ENCODE measurements around the gene DNAI7.

The DNAI7 gene

GRCh38 chr12:25195056-25195971 is at the start of gene DNAI7, which contains the start of gene ETFRF1:
DNAI7 (minus strand) TSS chr12:25195160; CDS start chr12:25195078, 82 bp downstream.
ETFRF1 (plus strand) TSS chr12:25195237; CDS start chr12:25203957, 8,720 bp downstream.
- peak; percentile 81 to 92 for DNase-seq (ENCODE audit: low read depth in 1 of 2, low spot score in 1 of 2)

GRCh38 chr12:25243680-25243990 is 48.7 kb upstream of the DNAI7 start:
- DNase-seq (ENCODE audit: low read depth in 1 of 2, low spot score in 1 of 2) = no peak

- no peak for DNase-seq (ENCODE audit: low read depth in 1 of 2, low spot score in 1 of 2)
Measured at GRCh38 chr12:25242981-25243679, 48.2 kb upstream of the DNAI7 start.

- DNase-seq (ENCODE audit: low read depth in 1 of 2, low spot score in 1 of 2) = no peak
Measured at GRCh38 chr12:25241167-25242020, 46.4 kb upstream of the DNAI7 start.

GRCh38 chr12:25236626-25237025 is 41.7 kb upstream of the DNAI7 start:
- DNase-seq (ENCODE audit: low read depth in 1 of 2, low spot score in 1 of 2) = no peak

- DNase-seq (ENCODE audit: low read depth in 1 of 2, low spot score in 1 of 2) = no peak
Measured at GRCh38 chr12:25236190-25236589, 41.2 kb upstream of the DNAI7 start.

- no peak for DNase-seq (ENCODE audit: low read depth in 1 of 2, low spot score in 1 of 2)
Measured at GRCh38 chr12:25213338-25213737, 18.4 kb upstream of the DNAI7 start.

GRCh38 chr12:25208554-25208953 is 13.6 kb upstream of the DNAI7 start:
- no peak for DNase-seq (ENCODE audit: low read depth in 1 of 2, low spot score in 1 of 2)

- DNase-seq (ENCODE audit: low read depth in 1 of 2, low spot score in 1 of 2) = no peak
Measured at GRCh38 chr12:25207846-25208245, 12.9 kb upstream of the DNAI7 start.

GRCh38 chr12:25207411-25207810 is 12.5 kb upstream of the DNAI7 start:
- no peak for DNase-seq (ENCODE audit: low read depth in 1 of 2, low spot score in 1 of 2)

GRCh38 chr12:25202137-25202536 is 7.2 kb upstream of the DNAI7 start:
- no peak for DNase-seq (ENCODE audit: low read depth in 1 of 2, low spot score in 1 of 2)

GRCh38 chr12:25200703-25201102 is 5.7 kb upstream of the DNAI7 start:
- DNase-seq (ENCODE audit: low read depth in 1 of 2, low spot score in 1 of 2) = no peak

- DNase-seq (ENCODE audit: low read depth in 1 of 2, low spot score in 1 of 2) = no peak
Measured at GRCh38 chr12:25197608-25198007, 2.6 kb upstream of the DNAI7 start.

- DNase-seq (ENCODE audit: low read depth in 1 of 2, low spot score in 1 of 2) = no peak
Measured at GRCh38 chr12:25194722-25195055, 271 bp downstream of the DNAI7 start.

GRCh38 chr12:25194214-25194613 is 746 bp downstream of the DNAI7 start:
- no peak for DNase-seq (ENCODE audit: low read depth in 1 of 2, low spot score in 1 of 2)

GRCh38 chr12:25190793-25191192 is 4.2 kb downstream of the DNAI7 start:
- DNase-seq (ENCODE audit: low read depth in 1 of 2, low spot score in 1 of 2) = no peak

- DNase-seq (ENCODE audit: low read depth in 1 of 2, low spot score in 1 of 2) = no peak
Measured at GRCh38 chr12:25189656-25190055, 5.3 kb downstream of the DNAI7 start.

- DNase-seq (ENCODE audit: low read depth in 1 of 2, low spot score in 1 of 2) = no peak
Measured at GRCh38 chr12:25187781-25188180, 7.2 kb downstream of the DNAI7 start.

- DNase-seq (ENCODE audit: low read depth in 1 of 2, low spot score in 1 of 2) = no peak
Measured at GRCh38 chr12:25186788-25187402, 8.1 kb downstream of the DNAI7 start.

- DNase-seq (ENCODE audit: low read depth in 1 of 2, low spot score in 1 of 2) = no peak
Measured at GRCh38 chr12:25186038-25186787, 8.7 kb downstream of the DNAI7 start.

Data from activated CD4-positive, alpha-beta T cell treated with anti-CD3 and anti-CD28 coated beads, Interleukin-2, amount 50 U/mL, for 24 hours (primary cell).